GM12874 (cell line): Measurements from ENCODE around the gene ARID5B.

ENCODE experiments used
- CTCF ChIP-seq: IDR thresholded peaks from 2 replicates; pipeline ENCODE4 v1.5.1; 2011; ENCODE audit warnings: low read depth, mild to moderate bottlenecking, control low read depth, low read length, moderate library complexity; ENCODE audit not compliant: insufficient read depth

Gene ARID5B

DNA sequence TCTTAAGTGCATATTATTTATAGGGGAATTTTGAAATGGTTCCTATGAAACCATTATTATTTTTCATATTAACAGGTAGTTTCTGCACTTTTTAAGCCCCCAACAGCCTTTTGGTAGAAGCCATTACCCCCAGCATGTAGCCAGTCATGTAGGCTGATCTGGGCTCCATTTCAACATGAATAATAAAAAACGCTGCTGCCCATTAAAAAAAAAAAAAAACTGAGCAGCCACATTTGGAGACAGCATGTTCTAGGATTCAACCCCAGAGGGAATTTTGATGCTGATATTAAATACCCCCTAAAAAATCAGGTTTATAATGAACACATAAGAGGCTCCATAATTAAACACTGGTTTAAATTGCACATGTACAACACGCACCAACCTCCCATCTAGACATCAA, 185.8 kb downstream of the ARID5B start:
- TF ChIP-seq CTCF, result no peak

DNA sequence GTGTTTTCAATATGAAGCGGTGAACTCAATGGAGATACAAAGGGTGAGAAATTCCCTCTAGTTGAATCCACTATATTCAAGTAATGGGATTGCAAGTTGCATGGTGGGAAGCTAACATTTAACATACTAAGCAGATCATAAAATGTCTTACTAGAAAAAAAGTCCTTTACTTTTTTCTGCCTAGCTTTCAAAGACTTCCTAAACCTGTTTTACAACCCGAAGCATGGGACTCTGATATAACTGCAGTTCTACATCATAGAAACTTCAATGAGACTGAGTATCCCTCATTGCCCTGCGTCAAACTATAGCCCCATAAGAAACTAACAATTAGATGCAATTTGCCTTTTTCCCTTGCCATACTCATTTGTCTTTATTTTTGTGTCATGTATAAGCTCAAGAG, 187.3 kb downstream of the ARID5B start:
- TF ChIP-seq CTCF, result no peak

DNA sequence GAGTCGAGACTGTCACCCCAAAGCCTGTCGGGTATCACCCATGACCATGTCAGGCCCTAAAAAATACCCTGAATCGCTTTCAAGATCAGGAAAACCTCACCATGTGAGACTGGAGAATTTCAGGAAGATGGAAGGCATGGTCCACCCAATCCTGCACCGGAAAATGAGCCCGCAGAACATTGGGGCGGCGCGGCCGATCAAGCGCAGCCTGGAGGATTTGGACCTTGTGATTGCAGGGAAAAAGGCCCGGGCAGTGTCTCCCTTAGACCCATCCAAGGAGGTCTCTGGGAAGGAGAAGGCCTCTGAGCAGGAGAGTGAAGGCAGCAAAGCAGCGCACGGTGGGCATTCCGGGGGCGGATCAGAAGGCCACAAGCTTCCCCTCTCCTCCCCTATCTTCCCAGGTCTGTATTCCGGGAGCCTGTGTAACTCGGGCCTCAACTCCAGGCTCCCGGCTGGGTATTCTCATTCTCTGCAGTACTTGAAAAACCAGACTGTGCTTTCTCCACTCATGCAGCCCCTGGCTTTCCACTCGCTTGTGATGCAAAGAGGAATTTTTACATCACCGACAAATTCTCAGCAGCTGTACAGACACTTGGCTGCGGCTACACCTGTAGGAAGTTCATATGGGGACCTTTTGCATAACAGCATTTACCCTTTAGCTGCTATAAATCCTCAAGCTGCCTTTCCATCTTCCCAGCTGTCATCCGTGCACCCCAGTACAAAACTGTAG, 191.0 kb downstream of the ARID5B start:
- TF ChIP-seq CTCF, result no peak

- TF ChIP-seq CTCF, result no peak
Measured at GRCh38 chr10:62093863-62094291, 192.4 kb downstream of the ARID5B start.

GRCh38 chr10:62095181-62096122, 194.0 kb downstream of the ARID5B start:
- no peak for TF ChIP-seq CTCF

- TF ChIP-seq CTCF, result no peak
Measured at GRCh38 chr10:62096256-62096933, 194.9 kb downstream of the ARID5B start.
